GM12891 (cell line): ENCODE results near the gene TCF7L2.

Source experiments
- POLR2AphosphoS5 ChIP-seq: IDR thresholded peaks from 2 replicates; pipeline ENCODE4 v1.6.1; 2011; ENCODE audit warnings: low read depth, low read length, control low read depth
- SPI1 ChIP-seq: IDR thresholded peaks from 2 replicates; pipeline ENCODE4 v1.6.1; 2011; ENCODE audit warnings: low read depth, low read length, control low read depth
- TAF1 ChIP-seq: IDR thresholded peaks from 2 replicates; pipeline ENCODE4 v1.6.1; 2011; ENCODE audit warnings: low read depth, low read length, control low read depth

GRCh38 chr10:112918771-112919170 lies 31.3 kb upstream of the TCF7L2 start:
- TF ChIP-seq TAF1 (no peak), SPI1 (no peak), POLR2AphosphoS5 (no peak)
